Activated CD4-positive, alpha-beta T cell treated with anti-CD3 and anti-CD28 coated beads for 24 hours (primary cell): ENCODE data around the gene NSG1.
"Not testable (repeated sequence)": the region's sequence is repeated elsewhere in the genome, so short reads cannot be mapped to it uniquely, and the experiment has no call there.

Experiments
- DNase-seq, 2 donors: peaks; one replicate each; pipeline ENCODE4 v3.0.0-alpha.2; 2020; ENCODE audit warnings: low read depth in 2 of 2

NSG1 gene

GRCh38 chr4:4386736-4387392, at the start of gene NSG1:
TSS of gene NSG1 (plus strand) at chr4:4387102. CDS start at chr4:4387630, 528 bp downstream.
- peak in 1 of 2 donors; percentile 15 for DNase-seq

GRCh38 chr4:4338210-4339001, 48.5 kb upstream of the NSG1 start:
- DNase-seq, result no peak

- DNase-seq, result no peak
These were observed 47.3 kb upstream of the NSG1 start for GRCh38 chr4:4339504-4340085.

- DNase-seq, result no peak
These were observed 44.8 kb upstream of the NSG1 start for GRCh38 chr4:4341861-4342650.

GRCh38 chr4:4343038-4343437, 43.9 kb upstream of the NSG1 start:
- no peak for DNase-seq

GRCh38 chr4:4344915-4345527, 41.9 kb upstream of the NSG1 start:
- DNase-seq, result no peak

GRCh38 chr4:4347585-4347984, 39.3 kb upstream of the NSG1 start:
- DNase-seq, result no peak

- DNase-seq, result not testable (repeated sequence)
These were observed 38.3 kb upstream of the NSG1 start for GRCh38 chr4:4348585-4348984.

GRCh38 chr4:4349867-4350266, 37.0 kb upstream of the NSG1 start:
- no peak for DNase-seq

GRCh38 chr4:4350909-4351308, 36.0 kb upstream of the NSG1 start:
- no peak for DNase-seq

- DNase-seq, result no peak
These were observed 31.6 kb upstream of the NSG1 start for GRCh38 chr4:4355302-4355701.

- DNase-seq, result no peak
These were observed 30.5 kb upstream of the NSG1 start for GRCh38 chr4:4356106-4357041.

- DNase-seq, result no peak
These were observed 28.6 kb upstream of the NSG1 start for GRCh38 chr4:4358093-4358854.

GRCh38 chr4:4361883-4362282, 25.0 kb upstream of the NSG1 start:
- no peak for DNase-seq

GRCh38 chr4:4362991-4363697, 23.8 kb upstream of the NSG1 start:
- DNase-seq, result no peak

GRCh38 chr4:4364061-4364460, 22.8 kb upstream of the NSG1 start:
- no peak for DNase-seq

GRCh38 chr4:4364486-4365208, 22.3 kb upstream of the NSG1 start:
- DNase-seq, result no peak

GRCh38 chr4:4368809-4369580, 17.9 kb upstream of the NSG1 start:
- no peak for DNase-seq
